ENCODE measurements around the gene TEX10. TPM values are rescaled to one million over a fixed set of nuclear protein-coding genes. Genes with fewer than 3 reads are reported as not detected.

Gene TEX10
- total RNA-seq, 4 donors from 2014 or later, result 11.8 to 16.7 (median 14.8) TPM

DNA sequence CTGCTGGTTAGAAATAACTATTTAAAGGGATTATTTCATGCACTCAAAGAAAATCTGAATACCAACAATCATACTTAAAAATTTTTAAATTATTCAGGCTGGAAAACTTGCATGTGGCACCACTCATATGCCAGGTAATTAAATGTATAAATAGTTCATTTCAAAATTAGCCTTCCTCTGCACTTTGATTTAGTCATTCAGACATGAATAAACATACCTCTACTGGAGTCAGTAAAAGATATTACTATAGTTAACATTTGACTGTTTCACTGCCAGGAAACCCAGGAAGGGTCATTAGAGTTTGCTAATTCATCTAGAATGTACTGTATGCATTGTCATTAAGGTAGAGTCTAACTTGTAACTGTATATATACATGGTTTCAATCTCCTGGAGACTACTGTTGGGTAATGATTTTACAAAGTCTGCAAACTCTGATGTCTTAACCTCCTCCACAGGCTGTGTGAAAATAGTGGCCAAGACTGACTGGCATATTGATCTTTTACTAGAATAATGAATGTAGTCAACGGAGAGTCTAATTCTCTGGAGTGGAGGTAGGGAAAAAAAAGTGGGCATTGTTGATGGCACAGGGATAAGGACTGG lies 43.7 kb downstream of the TEX10 start:
- 73 to 78% methylated on average over 1 of the region's 1 CpG for WGBS, 2 donors
- H3K9me3 ChIP-seq, result no peaks in the 10 kb centered on the region
- H3K4me3 ChIP-seq, result no peak overlapping the region
- DNase-seq (ENCODE audit: low spot score in 2 of 2), result no peak
- TF ChIP-seq EP300 (IDR thresholded peaks at IDR 0.05), result no peak
- TF ChIP-seq, protein P1, sequence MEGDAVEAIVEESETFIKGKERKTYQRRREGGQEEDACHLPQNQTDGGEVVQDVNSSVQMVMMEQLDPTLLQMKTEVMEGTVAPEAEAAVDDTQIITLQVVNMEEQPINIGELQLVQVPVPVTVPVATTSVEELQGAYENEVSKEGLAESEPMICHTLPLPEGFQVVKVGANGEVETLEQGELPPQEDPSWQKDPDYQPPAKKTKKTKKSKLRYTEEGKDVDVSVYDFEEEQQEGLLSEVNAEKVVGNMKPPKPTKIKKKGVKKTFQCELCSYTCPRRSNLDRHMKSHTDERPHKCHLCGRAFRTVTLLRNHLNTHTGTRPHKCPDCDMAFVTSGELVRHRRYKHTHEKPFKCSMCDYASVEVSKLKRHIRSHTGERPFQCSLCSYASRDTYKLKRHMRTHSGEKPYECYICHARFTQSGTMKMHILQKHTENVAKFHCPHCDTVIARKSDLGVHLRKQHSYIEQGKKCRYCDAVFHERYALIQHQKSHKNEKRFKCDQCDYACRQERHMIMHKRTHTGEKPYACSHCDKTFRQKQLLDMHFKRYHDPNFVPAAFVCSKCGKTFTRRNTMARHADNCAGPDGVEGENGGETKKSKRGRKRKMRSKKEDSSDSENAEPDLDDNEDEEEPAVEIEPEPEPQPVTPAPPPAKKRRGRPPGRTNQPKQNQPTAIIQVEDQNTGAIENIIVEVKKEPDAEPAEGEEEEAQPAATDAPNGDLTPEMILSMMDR (IDR thresholded peaks at IDR 0.05), result no peak
- no peak for TF ChIP-seq POLR2A (IDR thresholded peaks at IDR 0.05)
- H3K4me1 ChIP-seq, result no peaks in the 10 kb centered on the region
- no peak overlapping the region for H3K27ac ChIP-seq
- H3K36me3 ChIP-seq, result peaks cover 0 to 77% (median 6%) of the 10 kb centered on the region in 3 donors
- H3K27me3 ChIP-seq, result no peaks in the 10 kb centered on the region

DNA sequence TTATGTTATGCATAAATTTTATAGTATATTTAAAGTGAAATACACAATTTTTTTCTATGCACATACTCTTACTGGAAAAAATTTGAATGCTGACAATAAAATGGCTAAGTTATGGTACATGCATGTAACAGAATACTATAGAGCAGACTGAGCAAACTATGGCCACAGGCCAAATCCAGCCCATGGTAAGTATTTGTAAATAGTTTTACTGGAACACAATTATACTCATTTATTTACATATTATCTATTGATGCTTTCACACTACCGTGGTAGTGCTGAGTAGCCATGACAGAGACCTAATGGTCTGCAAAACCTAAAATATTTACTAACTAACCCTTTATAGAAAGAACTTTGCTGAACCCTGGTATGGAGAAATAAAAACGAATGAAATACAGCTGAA lies 45.7 kb downstream of the TEX10 start:
- Histone ChIP-seq H3K4me3 (no peak overlapping the region), H3K27ac (no peak overlapping the region), H3K27me3 (no peaks in the 10 kb centered on the region), H3K36me3 (peaks cover 0 to 71% (median 6%) of the 10 kb centered on the region in 3 donors), H3K4me1 (no peaks in the 10 kb centered on the region), H3K9me3 (no peaks in the 10 kb centered on the region)
- 54 to 58% methylated on average over 2 of the region's 2 CpGs for whole genome bisulfite sequencing, 2 donors
- no peak for DNase-seq (ENCODE audit: low spot score in 2 of 2)
- TF ChIP-seq POLR2A (IDR thresholded peaks at IDR 0.05) (no peak), EP300 (IDR thresholded peaks at IDR 0.05) (no peak)
- TF ChIP-seq, protein P1 (IDR thresholded peaks at IDR 0.05), result no peak

DNA sequence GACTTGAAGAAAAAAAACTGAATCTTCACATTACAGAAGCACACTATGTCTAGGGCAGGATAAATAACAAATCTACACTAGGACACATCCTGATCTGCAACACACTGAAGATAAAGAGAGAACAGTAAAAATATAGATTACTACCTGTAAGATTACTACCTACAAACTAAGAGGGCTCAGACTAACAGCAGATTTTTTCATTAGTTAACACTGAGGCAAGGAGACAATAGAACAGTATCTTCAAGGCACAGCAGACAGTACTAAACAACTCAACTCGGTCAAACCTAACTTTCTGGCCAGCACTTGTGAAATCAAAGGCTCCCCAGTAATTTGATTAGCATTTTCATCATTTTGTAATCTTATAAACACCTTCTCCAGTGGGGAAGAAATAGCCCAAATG lies 46.5 kb downstream of the TEX10 start:
- H3K4me3 ChIP-seq, result no peak overlapping the region
- H3K4me1 ChIP-seq, result no peaks in the 10 kb centered on the region
- H3K36me3 ChIP-seq, result peaks cover 0 to 71% (median 6%) of the 10 kb centered on the region in 3 donors
- TF ChIP-seq, protein P1 (IDR thresholded peaks at IDR 0.05), result no peak
- TF ChIP-seq POLR2A (IDR thresholded peaks at IDR 0.05) (no peak), EP300 (IDR thresholded peaks at IDR 0.05) (no peak)
- no peaks in the 10 kb centered on the region for H3K9me3 ChIP-seq
- no peak overlapping the region for H3K27ac ChIP-seq
- 89% methylated on average over 1 of the region's 1 CpG for WGBS, 2 donors
- no peak for DNase-seq (ENCODE audit: low spot score in 2 of 2)
- no peaks in the 10 kb centered on the region for H3K27me3 ChIP-seq

DNA sequence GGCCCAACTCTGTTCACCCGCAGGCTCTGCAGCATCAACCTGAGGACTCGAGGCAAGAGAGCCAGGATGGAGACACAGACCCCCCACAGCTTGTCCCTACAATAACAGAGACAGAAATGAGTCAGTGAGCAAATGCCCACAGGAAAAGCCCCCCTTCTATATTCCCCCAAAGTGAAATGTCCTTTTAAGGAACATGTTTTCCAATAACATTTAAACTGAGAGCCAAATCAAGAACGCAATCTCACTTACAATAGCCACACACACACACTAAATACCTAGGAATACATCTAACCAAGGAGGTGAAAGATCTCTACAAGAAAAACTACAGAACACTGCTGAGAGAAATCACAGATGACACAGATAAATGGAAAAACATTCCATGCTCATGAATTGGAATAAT lies 49.0 kb downstream of the TEX10 start:
- Histone ChIP-seq H3K27ac (no peak overlapping the region), H3K9me3 (no peaks in the 10 kb centered on the region), H3K4me1 (no peaks in the 10 kb centered on the region), H3K4me3 (no peak overlapping the region), H3K27me3 (no peaks in the 10 kb centered on the region), H3K36me3 (peaks cover 0 to 77% (median 4%) of the 10 kb centered on the region in 3 donors)
- 79 to 87% methylated on average over 3 of the region's 3 CpGs for WGBS, 2 donors
- DNase-seq (ENCODE audit: low spot score in 2 of 2), result no peak
- TF ChIP-seq, protein P1 (IDR thresholded peaks at IDR 0.05), result no peak
- TF ChIP-seq EP300 (IDR thresholded peaks at IDR 0.05) (no peak), POLR2A (IDR thresholded peaks at IDR 0.05) (no peak)

DNA sequence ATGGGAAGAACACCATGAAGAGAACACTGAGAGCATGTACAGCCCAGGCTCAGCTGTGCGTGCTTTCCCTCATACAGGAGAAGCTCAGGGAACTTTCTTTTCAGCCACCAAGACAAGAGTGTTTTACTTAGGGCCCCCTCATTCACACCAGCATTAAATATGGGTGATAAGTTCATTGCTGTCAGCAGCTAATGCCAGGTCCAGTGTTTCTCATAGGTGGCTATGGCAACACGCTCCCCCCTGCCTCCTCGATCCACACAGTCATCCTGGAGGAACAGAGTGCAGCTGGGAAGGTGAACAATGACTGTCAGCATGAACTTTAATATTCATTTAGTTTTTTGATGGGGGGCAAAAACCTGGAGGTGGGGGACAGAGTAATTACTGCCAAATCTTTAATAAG lies 54.4 kb downstream of the TEX10 start:
- WGBS, 2 donors, result 92 to 93% methylated on average over 3 of the region's 3 CpGs

More for the DNA sequence above, 54.4 kb downstream of the TEX10 start:
- no peaks in the 10 kb centered on the region for H3K9me3 ChIP-seq
- TF ChIP-seq, protein P1 (IDR thresholded peaks at IDR 0.05), result no peak
- TF ChIP-seq POLR2A (IDR thresholded peaks at IDR 0.05) (no peak), EP300 (IDR thresholded peaks at IDR 0.05) (no peak)
- H3K27me3 ChIP-seq, result no peaks in the 10 kb centered on the region
- peaks cover 0 to 91% (median 12%) of the 10 kb centered on the region in 3 donors for H3K36me3 ChIP-seq
- no peaks in the 10 kb centered on the region for H3K4me1 ChIP-seq
- H3K4me3 ChIP-seq, result no peak overlapping the region
- no peak overlapping the region for H3K27ac ChIP-seq
- no peak for DNase-seq (ENCODE audit: low spot score in 2 of 2)
